Loucy (cell line): ENCODE data around the gene NCOA6.

ENCODE experiments used
- CTCF ChIP-seq: fragments of 200-600 bp; sonication (generic); conservative IDR thresholded peaks from 2 replicates; pipeline ENCODE4 v1.5.1; 2014; ENCODE audit warnings: mild to moderate bottlenecking, antibody characterized with exemption, low read length
- EZH2phosphoT487 ChIP-seq: fragments of 200-600 bp; IDR thresholded peaks from 2 replicates; pipeline ENCODE4 v1.6.1; 2018; ENCODE audit warnings: antibody characterized with exemption, mild to moderate bottlenecking, moderate library complexity, borderline replicate concordance

DNA sequence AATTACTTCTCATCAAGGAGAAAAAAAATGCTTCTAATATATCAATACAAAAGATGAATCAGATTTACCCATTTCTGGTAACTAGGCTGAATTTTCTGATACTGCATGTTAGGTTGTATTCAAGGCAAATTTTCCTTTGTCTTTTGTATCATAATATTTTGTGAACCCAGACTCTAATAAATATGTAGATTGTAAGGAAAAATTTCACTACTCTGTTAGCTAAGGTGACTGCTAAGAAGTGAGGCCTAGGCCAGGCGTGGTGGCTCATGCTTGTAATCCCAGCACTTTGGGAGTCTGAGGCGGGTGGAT is 108.6 kb downstream of the NCOA6 start:
- TF ChIP-seq CTCF (no peak), EZH2phosphoT487 (no peak)
